GM12878 (cell line): ENCODE measurements around the gene TTF2. TPM values are rescaled to one million over a fixed set of nuclear protein-coding genes. Genes with fewer than 3 reads are reported as not detected.
A peak's percentile ranks its signal among the peaks of the same experiment; 100 is the strongest.

Experiments used
- ATAC-seq: fragments of 200-7000 bp; cut with Tn5 transposase; 3 replicates; pipeline ENCODE4 v1.9.1; 2020; ENCODE audit warnings: mild to moderate bottlenecking, moderate library complexity
- BruUV-seq: library from RNA; stranded (reverse); fragments of 400-500 nt; replicated peaks from 2 replicates; lab custom pipeline; 2021; lab: Mats Ljungman, UMichigan
- CTCF ChIA-PET: fragments of 300-600 bp; sonication (Branson Sonifier 250); formaldehyde crosslinking; extraction: SDS; loops from one replicate; lab custom pipeline; 2021; ENCODE audit warnings: inconsistent platforms; lab: Yijun Ruan, JAX
- POLR2A ChIA-PET: fragments of 350-600 bp; formaldehyde crosslinking; extraction: SDS; loops from one replicate; lab custom pipeline; 2021; ENCODE audit warnings: inconsistent platforms; lab: Charles Lee
- RAD21 ChIA-PET: fragments of 300-600 bp; sonication (Branson Sonifier 250); formaldehyde crosslinking; loops from one replicate; lab custom pipeline; 2023; ENCODE audit warnings: antibody characterized with exemption; ENCODE audit not compliant: unreplicated experiment; lab: Charles Lee
- SMC1A ChIA-PET: fragments of 300-600 bp; sonication (Branson Sonifier 250); formaldehyde crosslinking; loops from one replicate; lab custom pipeline; 2023; ENCODE audit not compliant: unreplicated experiment, uncharacterized antibody; lab: Charles Lee
- DNase-seq: peaks from one replicate; pipeline ENCODE4 v3.0.0-alpha.2; 2011; ENCODE audit warnings: low read depth, low spot score
- FAIRE-seq: peaks from 3 replicates; lab custom pipeline; 2011; peaks lifted over from hg19 to GRCh38; lab: Jason Lieb, UNC
- H2AFZ ChIP-seq: 2 replicates; pipeline ENCODE4 v1.6.0; 2011; ENCODE audit warnings: low read depth, low read length, control low read depth; ENCODE audit not compliant: control insufficient read depth
- H3K27ac ChIP-seq: 2 replicates; pipeline ENCODE4 v1.5.1; 2011; ENCODE audit warnings: control low read depth; ENCODE audit not compliant: control insufficient read depth, insufficient read depth
- H3K27me3 ChIP-seq, 2 experiments: replicated peaks in 1 of 2; 2 replicates each; pipeline versions ENCODE4 v1.6.0 to v1.6.1; 2011; ENCODE audit warnings: low read length in 1 of 2; ENCODE audit not compliant: control insufficient read depth in 2 of 2, insufficient read depth in 2 of 2
- H3K36me3 ChIP-seq, 2 experiments: 2 replicates each; pipeline ENCODE4 v1.5.1; 2011; ENCODE audit warnings: low read length in 1 of 2; ENCODE audit not compliant: control insufficient read depth in 2 of 2, insufficient read depth in 2 of 2
- H3K4me1 ChIP-seq: 2 replicates; pipeline ENCODE4 v1.6.1; 2011; ENCODE audit warnings: mild to moderate bottlenecking, low read length, moderate library complexity, mixed read lengths; ENCODE audit not compliant: control insufficient read depth, insufficient read depth
- H3K4me2 ChIP-seq: 2 replicates; pipeline ENCODE4 v1.6.0; 2011; ENCODE audit warnings: control low read depth; ENCODE audit not compliant: control insufficient read depth, insufficient read depth
- H3K4me3 ChIP-seq: fragments of 200-600 bp; sonication (generic); 2 replicates; pipeline ENCODE4 v1.5.1; 2016
- H3K79me2 ChIP-seq: 2 replicates; pipeline ENCODE4 v1.6.0; 2011; ENCODE audit warnings: low read length; ENCODE audit not compliant: control insufficient read depth, insufficient read depth
- H3K9ac ChIP-seq: 2 replicates; pipeline ENCODE4 v1.8.0; 2011; ENCODE audit warnings: low read length, control low read depth, mixed read lengths; ENCODE audit not compliant: control insufficient read depth, insufficient read depth
- H3K9me3 ChIP-seq: replicated peaks from 3 replicates; pipeline ENCODE4 v1.5.1; 2011; ENCODE audit warnings: mild to moderate bottlenecking, low read length; ENCODE audit not compliant: control insufficient read depth, insufficient read depth
- H4K20me1 ChIP-seq: 2 replicates; pipeline ENCODE4 v1.6.0; 2011; ENCODE audit not compliant: control insufficient read depth, insufficient read depth
- BACH1 ChIP-seq: fragments of 450-650 bp; IDR thresholded peaks from 2 replicates; pipeline ENCODE4 v1.6.1; 2017; ENCODE audit warnings: mild to moderate bottlenecking, borderline replicate concordance
- CTCF ChIP-seq, 3 experiments: IDR thresholded peaks in 2 of 3; conservative IDR thresholded peaks in 1 of 3; 2 replicates each; pipeline ENCODE4 v1.5.1; 2011; ENCODE audit warnings: low read depth in 3 of 3, low read length in 3 of 3, mild to moderate bottlenecking in 3 of 3, control low read depth in 2 of 3, moderate library complexity in 2 of 3, inconsistent platforms in 1 of 3, mixed read lengths in 1 of 3; ENCODE audit not compliant: control insufficient read depth in 2 of 3, insufficient read depth in 1 of 3; ENCODE audit errors: extremely low read depth in 1 of 3
- MXI1 ChIP-seq: fragments of 150-350 bp; IDR thresholded peaks from 2 replicates; pipeline ENCODE4 v1.6.1; 2011; ENCODE audit warnings: low read depth, mild to moderate bottlenecking, inconsistent platforms, low read length, improper control_type of control experiment
- NBN ChIP-seq: fragments of 450-650 bp; IDR thresholded peaks from 2 replicates; pipeline ENCODE4 v1.6.1; 2016
- RAD21 ChIP-seq: IDR thresholded peaks from 2 replicates; pipeline ENCODE4 v1.6.1; 2011; ENCODE audit warnings: mild to moderate bottlenecking, low read depth, low read length, moderate library complexity; ENCODE audit not compliant: insufficient read depth
- RELB ChIP-seq: fragments of 450-650 bp; IDR thresholded peaks from 2 replicates; pipeline ENCODE4 v1.6.1; 2017; ENCODE audit warnings: low read depth, mild to moderate bottlenecking, moderate library complexity
- SMC3 ChIP-seq: IDR thresholded peaks from 2 replicates; pipeline ENCODE4 v1.6.1; 2011; ENCODE audit warnings: low read length, improper control_type of control experiment, borderline replicate concordance
- TCF7 ChIP-seq: IDR thresholded peaks from 2 replicates; pipeline ENCODE4 v1.6.1; 2014; ENCODE audit warnings: antibody characterized with exemption, borderline replicate concordance
- WGBS: methylation state at CpG from one replicate; pipeline ENCODE4 v1.1.6; 2016; ENCODE audit warnings: low lambda C conversion rate; ENCODE audit not compliant: insufficient replicate concordance, insufficient coverage; ENCODE audit errors: missing lambda C conversion rate; 5-methylcytosine and 5-hydroxymethylcytosine counted together
- in situ Hi-C: fragments of 300-500 bp; cut with MboI; formaldehyde crosslinking; loops from 9 replicates; pipeline ENCODE4 v1.14.3; 2018; ENCODE audit warnings: mixed read lengths
- intact Hi-C: fragments of 100-400 bp; cut with micrococcal nuclease; formaldehyde crosslinking; loops from one replicate; pipeline ENCODE4 v1.14.2; 2022; ENCODE audit not compliant: unreplicated experiment
- polyA plus RNA-seq, 11 experiments: library from polyadenylated mRNA; depleted of rRNA in 4 of 11; unstranded in 6 of 11; stranded (reverse) in 5 of 11; fragments of >200 nt; fragmentation: Nextera tagmentation in 4 of 11; fragmentation: Illumina TruSeq in 1 of 11; extraction: Ambion mirVana in 4 of 11; extraction: Trizol in 1 of 11; gene quantifications; 1 replicate in 1 of 11; 2 replicates in 10 of 11; pipeline versions ENCODE4 v1.2.1 to v1.2.3, GENCODE V29; 2011 to 2016; ENCODE audit warnings: inconsistent platforms in 2 of 11, missing spikeins in 2 of 11, low read depth in 1 of 11
- total RNA-seq, 4 experiments: library from RNA; depleted of rRNA in 3 of 4; stranded (reverse); fragments of >200 nt in 3 of 4; fragmentation: Illumina TruSeq in 1 of 4; extraction: Trizol in 1 of 4; gene quantifications; 2 replicates each; pipeline versions ENCODE4 v1.2.1 to v1.2.3, GENCODE V29; 2013 to 2021

Gene TTF2
- total and polyA plus RNA-seq, 10 of the 15 experiments (the other 5 are each of a cell fraction or from before 2014, with no cell fraction given) = 17.7 to 134 (median 78.2) TPM

- ChIA-PET CTCF (interaction anchor here (0.7 to 6.8 kb wide), 50 partner anchors 9 to 1900 kb away, joined by 3 to 167 read pairs (median 5); partner anchors contain the start of genes IGSF3 and TTF2), POLR2A (interaction anchor here (0.6 to 1.4 kb wide), 3 partner anchors 60 to 68 kb away, joined by 3 to 7 read pairs (median 3); partner anchors contain the start of gene TTF2), RAD21 (interaction anchor here (0.7 to 3.5 kb wide), 22 partner anchors 9 to 680 kb away, joined by 3 to 53 read pairs (median 4); partner anchors contain the start of genes CD58 and TTF2), SMC1A (interaction anchor here (0.6 to 4.0 kb wide), 30 partner anchors 8 to 1321 kb away, joined by 3 to 49 read pairs (median 4); partner anchors contain the start of gene TTF2)
- Histone ChIP-seq H3K4me1 (no peaks in the 10 kb centered on the region), H3K4me3 (no peak overlapping the region), H3K79me2 (no peaks in the 10 kb centered on the region), H3K9me3 (no peaks in the 10 kb centered on the region), H3K27ac (no peak overlapping the region), H3K36me3 (no peaks in the 10 kb centered on the region), H3K27me3 (peaks cover 0 to 3% of the 10 kb centered on the region in 2 experiments; a peak in 2 of 4 replicates), H3K9ac (no peak overlapping the region), H4K20me1 (no peaks in the 10 kb centered on the region), H3K4me2 (no peak overlapping the region), H2AFZ (no peak overlapping the region)
- TF ChIP-seq TCF7 (no peak), BACH1 (no peak), SMC3 (peak; percentile 58; the same call in 1 of the 2 replicates), NBN (no peak), CTCF (IDR thresholded peaks at IDR 0.05 in 2 of 3, conservative IDR thresholded peaks at IDR 0.05 in 1 of 3; ENCODE audit: control insufficient read depth in 2 of 3, extremely low read depth in 1 of 3, insufficient read depth in 1 of 3, low read depth in 3 of 3, low read length in 3 of 3) (peak in 2 of 3 experiments; percentile 47 to 52; a peak in 3 of 6 replicates), MXI1 (no peak), RELB (no peak), RAD21 (peak; percentile 66)
- BruUV-seq = no TSS peak
- intact Hi-C loops (loop anchor here (2.0 to 5.0 kb wide), 4 partner anchors 60 to 556 kb away; partner anchors contain the start of gene CD58), in situ Hi-C loops (no loop called here)
- peak; percentile 27 for FAIRE-seq
- DNase-seq = no peak
- 0% methylated on average over 5 of the region's 5 CpGs for WGBS
- ATAC-seq = peak; percentile 79
These were observed 68.4 kb downstream of the TTF2 start for GRCh38 chr1:117128323-117129079.
